ENCODE results near the gene RPS27A.

DNA sequence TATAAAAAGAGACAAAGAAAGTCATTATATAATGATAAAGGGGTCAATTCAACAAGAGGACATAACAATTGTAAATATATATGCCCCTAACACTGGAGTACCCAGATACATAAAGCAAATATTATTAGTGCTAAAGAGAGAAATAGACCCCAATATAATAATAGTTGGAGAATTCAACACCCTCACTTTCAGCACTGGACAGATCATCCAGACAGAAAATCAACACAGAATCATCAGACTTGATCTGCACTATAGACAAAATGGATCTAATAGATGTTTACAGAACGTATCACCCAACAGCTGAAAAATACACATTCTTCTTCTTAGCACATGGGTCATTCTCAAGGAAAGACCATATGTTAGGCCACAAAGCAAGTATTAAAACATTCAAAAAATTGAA is 32.1 kb upstream of the RPS27A start:
- TF ChIP-seq, protein P1, sequence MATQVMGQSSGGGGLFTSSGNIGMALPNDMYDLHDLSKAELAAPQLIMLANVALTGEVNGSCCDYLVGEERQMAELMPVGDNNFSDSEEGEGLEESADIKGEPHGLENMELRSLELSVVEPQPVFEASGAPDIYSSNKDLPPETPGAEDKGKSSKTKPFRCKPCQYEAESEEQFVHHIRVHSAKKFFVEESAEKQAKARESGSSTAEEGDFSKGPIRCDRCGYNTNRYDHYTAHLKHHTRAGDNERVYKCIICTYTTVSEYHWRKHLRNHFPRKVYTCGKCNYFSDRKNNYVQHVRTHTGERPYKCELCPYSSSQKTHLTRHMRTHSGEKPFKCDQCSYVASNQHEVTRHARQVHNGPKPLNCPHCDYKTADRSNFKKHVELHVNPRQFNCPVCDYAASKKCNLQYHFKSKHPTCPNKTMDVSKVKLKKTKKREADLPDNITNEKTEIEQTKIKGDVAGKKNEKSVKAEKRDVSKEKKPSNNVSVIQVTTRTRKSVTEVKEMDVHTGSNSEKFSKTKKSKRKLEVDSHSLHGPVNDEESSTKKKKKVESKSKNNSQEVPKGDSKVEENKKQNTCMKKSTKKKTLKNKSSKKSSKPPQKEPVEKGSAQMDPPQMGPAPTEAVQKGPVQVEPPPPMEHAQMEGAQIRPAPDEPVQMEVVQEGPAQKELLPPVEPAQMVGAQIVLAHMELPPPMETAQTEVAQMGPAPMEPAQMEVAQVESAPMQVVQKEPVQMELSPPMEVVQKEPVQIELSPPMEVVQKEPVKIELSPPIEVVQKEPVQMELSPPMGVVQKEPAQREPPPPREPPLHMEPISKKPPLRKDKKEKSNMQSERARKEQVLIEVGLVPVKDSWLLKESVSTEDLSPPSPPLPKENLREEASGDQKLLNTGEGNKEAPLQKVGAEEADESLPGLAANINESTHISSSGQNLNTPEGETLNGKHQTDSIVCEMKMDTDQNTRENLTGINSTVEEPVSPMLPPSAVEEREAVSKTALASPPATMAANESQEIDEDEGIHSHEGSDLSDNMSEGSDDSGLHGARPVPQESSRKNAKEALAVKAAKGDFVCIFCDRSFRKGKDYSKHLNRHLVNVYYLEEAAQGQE (IDR thresholded peaks at IDR 0.05; ENCODE audit: insufficient read depth in 1 of 2, low read depth in 2 of 2, low read length in 2 of 2) = peak in 1 of 2 experiments; percentile 68; a peak in 1 of 4 replicates
- TF ChIP-seq SIN3A (IDR thresholded peaks at IDR 0.05; ENCODE audit: borderline replicate concordance, insufficient read depth, low read length) = no peak
- no peak for TF ChIP-seq POLR2AphosphoS5 (IDR thresholded peaks at IDR 0.05; ENCODE audit: low read depth, low read length)
- TF ChIP-seq TAF1 (IDR thresholded peaks at IDR 0.05; ENCODE audit: borderline replicate concordance, insufficient read depth, low read length) = no peak
